GM19193 (cell line): ENCODE measurements around the gene PPDPF.

Experiments
- POLR2A ChIP-seq: IDR thresholded peaks from 4 replicates; pipeline ENCODE4 v1.6.1; 2011; ENCODE audit not compliant: insufficient read depth, insufficient read length; ENCODE audit errors: extremely low read depth

The PPDPF gene

DNA sequence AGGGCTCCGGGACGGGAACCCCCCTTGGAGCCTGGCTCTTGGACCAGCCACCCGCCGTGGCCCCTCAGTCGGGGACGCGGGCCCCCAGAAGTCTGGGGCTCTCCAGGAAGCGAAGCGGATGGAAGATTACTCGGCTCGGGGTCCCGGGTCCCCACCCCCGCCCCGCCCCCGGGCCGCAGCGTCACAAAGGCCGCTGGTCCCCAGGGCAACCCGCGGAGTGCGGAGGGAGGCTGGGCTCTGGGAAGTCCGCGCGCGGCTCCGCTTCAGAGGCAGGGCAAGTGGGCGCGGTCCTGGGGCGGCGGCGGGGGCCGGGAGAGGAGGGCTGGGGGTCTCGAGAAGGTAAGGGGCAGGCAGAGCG is 33.3 kb downstream of the PPDPF start, which contains the start of gene FNDC11:
Gene FNDC11, plus strand, starts transcription at position 227 of the 358 bp plus-strand sequence. CDS start 1,505 bp downstream, outside the sequence.
- TF ChIP-seq POLR2A = no peak

DNA sequence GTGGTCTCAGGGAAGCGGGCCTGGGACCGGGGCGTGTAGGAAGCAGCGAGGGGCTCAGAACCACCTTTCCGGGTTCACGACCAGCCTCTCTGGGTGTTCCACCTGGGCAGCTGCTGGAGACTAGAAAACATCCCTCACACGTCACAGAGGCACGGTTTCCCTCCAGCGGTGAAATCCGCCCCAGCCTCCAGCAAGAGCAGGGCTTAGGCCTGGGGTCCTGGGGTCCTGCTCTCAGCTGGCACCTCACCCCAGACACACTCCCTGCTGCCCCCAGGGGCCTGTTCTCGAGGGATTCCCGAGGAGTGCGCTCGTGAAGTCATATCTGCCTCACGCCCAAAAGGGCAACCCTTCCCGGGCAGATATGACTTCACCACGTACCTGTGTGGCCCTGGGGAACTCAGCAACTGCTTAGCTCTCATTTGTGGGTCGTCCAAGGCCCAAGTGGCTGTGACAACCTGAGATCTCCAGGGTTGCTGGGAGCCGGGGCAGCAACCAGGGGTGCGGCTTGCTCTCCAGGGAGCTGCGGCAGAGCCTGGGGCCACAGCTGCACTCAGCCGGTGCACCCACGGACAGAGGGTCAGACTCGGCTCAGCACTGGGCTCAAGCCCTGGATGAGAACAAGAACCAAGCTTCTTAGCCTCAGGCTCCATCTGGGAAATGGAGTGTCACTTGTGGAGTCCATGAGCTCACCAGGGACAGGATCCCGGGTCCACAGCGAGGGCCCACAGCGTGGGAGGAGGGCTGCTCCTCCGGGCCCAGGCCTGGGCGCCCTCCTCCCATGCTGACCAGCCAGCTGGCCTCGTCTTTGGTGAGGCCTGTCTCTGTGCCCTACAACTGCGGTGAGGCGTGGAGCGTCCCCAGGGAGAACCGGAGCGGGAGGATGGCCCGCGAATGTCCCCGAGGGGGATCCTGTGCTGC is 34.1 kb downstream of the PPDPF start:
- TF ChIP-seq POLR2A = no peak

DNA sequence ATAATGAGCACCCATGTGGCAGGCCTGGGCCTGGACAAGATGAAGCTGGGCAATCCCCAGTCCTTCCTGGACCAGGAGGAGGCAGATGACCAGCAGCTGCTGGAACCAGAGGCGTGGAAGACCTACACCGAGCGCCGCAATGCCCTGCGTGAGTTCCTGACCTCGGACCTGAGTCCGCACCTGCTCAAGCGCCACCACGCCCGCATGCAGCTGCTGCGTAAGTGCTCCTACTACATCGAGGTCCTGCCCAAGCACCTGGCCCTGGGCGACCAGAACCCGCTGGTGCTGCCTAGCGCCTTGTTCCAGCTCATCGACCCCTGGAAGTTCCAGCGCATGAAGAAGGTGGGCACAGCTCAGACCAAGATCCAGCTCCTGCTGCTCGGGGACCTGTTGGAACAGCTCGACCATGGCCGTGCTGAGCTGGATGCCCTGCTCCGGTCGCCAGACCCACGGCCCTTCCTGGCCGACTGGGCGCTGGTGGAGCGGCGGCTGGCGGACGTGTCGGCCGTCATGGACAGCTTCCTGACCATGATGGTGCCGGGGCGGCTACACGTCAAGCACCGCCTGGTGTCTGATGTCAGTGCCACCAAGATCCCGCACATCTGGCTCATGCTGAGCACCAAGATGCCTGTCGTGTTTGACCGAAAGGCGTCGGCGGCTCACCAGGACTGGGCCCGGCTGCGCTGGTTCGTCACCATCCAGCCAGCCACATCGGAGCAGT is 35.3 kb downstream of the PPDPF start:
- TF ChIP-seq POLR2A = no peak

DNA sequence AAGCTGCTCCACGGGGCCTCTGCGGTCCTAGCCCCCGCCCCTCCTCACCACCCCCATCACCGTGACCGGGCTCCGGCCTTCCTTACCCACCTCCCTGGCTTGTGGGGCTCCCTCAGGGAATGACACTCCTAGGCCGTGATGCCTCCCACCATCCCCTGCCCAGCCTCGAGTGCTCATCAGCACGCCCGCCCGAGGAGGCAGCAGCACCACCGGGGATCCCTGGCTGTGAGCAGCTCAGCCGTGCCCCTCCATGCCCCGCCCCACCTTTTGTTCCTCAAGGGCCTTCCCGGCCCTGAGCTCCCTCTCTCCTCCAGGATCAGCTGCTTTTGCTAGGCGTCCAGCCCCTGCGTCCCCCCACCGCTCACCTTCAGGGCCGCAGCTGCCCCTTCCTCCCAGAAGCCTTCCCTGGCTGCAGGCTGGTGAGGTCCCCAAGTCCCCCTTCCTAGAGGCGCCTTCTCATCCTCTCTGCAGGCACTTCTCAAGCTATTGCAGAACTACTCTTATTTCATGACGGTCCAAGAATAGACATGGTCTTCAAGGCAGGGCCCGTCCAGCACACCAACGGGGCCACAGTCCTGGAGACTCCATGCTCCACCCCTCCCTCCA is 36.4 kb downstream of the PPDPF start:
- TF ChIP-seq POLR2A = no peak

DNA sequence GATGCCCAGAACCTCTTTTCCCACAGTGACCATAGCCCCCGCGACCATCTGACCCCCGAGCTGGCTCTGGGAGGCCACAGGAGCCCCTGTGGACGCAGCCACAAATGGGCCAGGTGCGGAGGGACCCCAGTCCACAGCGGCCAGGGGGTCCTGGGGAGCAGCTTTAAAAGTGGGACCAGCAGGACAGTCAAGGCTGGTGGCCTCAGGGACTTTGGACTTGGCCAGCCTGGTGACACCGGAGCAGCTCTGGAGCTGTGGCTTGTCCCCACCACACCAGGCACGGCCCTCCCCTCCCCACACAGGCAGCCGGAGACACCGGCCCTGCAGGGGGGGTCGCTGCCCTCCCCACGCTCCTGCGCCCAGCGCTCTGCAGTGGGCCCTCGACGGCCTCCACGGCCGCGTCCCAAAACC is 36.9 kb downstream of the PPDPF start:
- TF ChIP-seq POLR2A = no peak

DNA sequence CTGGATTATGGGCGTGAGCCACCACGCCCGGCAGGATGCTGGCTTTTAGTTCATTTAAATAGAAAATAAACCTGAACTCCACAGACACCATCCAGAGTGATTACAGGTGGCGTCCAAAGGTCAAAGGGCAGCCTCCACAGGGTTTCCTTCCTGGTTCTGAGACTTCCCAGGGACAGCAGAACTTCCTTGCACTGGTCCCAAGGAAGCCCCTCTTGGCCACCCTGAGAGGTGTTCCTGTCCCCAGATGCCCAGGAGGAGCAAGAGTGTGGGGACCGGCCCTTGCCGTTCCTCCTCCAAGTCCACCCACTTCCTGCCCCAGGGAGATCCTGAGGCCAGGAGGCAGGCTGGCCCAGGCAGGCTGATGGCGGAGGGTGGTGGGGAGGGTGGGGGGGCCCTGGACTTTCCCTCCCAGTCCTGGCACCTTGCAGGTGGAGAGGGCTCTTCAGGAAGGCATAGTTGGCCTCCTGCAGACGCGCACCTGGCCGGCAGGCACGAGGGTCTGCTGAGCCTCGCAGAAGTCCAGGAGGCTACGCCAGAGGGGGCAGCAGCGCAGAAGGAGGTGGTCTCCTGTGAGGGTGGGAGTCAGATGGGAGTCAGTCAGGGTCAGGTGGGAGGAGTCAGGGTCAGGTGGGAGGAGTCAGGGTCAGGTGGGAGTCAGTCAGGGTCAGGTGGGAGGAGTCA is 38.4 kb downstream of the PPDPF start:
- TF ChIP-seq POLR2A = no peak

DNA sequence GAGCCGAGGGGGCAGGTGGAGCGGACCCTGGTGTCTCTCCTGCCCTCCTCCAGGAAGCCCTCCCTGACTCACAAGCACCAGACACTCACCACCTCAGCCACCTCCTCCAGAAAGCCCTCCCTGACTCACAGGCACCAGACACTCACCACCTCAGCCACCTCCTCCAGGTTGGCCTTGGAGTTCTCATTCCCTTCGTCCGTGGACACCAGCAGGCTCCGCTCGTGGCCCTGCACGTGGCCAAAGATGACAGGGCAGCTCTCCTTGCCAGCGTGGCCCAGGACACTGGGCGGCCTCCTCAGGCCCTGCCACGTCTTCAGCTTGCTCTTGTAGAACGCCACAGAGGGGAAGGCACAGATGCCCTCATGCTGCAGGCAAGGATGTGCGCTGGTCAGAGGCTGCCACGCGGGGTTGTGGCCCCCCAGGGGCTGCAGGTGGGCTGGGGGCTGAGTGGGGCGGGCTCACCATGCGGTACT is 39.8 kb downstream of the PPDPF start:
- no peak for TF ChIP-seq POLR2A

DNA sequence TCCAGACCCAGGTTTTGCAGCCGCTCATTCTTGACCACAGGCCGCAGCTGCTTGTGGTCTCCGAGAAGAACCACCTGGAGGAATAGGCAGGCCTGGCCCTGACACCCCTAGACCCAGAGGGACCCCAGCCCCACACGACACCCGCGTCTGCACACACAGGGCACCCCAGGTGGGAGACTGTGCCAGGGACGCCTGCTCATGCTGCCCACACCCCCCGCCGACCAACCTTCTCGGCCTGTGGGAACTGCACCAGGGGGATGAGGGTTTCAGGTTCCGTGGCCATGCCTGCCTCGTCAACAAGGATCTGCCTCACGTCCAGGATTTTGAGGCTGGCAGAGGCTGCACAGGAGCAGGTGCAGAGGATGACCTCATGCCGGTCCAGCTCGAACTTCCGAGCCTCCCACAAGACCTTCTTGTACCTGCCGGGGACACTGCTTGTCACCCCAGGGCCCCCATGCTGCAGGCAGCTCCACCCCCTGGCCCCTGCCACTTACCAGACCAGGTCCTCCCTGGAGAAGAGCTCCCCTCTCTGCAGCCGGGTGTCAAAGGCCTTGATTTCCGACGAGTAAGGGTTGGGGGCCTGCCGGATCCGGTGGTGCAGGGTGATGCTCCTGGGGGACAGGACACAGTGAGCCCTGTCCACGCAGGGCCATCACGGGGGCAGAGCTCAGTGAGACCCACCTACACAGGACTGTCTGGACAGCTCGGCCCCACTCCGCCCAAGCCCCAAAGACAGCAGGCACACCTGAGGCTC is 40.5 kb downstream of the PPDPF start:
- TF ChIP-seq POLR2A = no peak

DNA sequence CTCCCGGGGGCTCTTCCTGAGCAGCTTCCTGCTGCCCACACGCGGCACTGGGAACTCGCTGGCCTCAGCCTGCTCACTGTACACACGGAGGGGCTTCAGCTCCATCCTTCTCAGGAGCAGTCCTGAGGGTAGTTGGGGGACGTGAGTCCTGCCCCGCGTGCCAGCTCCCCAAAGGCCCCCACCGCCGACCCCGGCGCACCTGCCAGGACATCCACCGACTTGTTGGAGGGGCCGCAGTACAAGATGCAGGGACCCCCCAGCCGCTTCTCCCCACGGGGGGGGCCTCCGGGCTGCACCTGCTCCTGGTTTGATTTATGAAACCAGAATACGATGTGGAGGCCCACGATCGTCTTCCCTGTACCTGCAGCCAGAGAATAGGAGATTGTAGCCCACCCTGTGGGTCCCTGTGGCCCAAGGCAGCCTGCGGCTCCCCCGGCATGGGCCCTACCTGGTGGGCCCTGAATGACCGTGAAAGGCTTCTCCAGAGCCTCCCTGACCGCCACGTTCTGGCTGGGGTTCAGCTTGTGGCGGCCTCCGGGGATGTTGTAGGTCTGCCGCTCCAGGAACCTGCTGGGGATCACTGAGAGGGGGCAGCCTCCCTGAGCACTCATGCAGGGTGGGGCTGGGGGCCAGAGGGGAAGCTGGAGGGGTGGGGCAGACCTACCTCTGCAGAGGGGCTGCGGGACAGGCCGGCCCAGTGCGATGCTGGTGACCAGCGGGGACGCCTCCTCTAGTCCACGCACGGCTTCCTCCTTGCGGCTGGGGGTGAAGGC is 41.2 kb downstream of the PPDPF start:
- TF ChIP-seq POLR2A = no peak

DNA sequence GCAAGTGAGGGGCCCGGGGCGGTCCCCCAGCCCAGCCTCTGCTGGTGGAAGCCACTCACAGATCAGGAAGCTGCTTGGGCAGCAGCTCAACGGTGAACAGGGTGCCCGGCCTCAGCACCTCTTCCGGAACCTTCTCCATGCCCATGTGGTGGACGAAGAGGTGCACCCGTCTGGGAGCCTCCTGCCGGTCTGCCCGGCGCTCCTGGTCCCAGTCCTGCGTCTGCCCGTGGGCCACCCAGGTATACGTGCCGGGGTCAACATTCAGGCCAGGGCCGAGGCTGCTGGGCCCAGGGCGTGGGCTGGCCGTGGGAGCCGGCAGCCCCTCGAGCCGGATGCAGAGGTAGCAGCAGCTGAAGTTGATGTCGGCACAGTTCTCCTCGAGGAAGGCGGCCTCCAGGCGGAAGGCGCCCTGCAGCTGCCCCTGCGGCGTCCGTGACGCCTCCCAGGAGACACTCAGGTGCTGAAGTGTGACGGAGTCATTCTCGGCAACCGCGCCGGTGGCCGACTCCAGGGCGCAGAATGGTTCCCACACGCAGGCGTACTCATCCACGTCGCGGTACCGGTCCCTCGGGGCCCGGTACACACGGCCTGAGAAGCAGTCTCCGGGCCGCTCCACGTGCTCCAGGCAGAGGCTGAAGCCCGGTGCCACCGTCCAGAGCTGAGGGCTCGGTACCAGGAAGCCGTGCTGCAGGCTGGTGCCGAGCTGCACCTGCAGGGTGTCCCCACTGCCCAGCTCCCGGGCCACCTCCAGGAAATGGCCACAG is 42.1 kb downstream of the PPDPF start:
- no peak for TF ChIP-seq POLR2A

DNA sequence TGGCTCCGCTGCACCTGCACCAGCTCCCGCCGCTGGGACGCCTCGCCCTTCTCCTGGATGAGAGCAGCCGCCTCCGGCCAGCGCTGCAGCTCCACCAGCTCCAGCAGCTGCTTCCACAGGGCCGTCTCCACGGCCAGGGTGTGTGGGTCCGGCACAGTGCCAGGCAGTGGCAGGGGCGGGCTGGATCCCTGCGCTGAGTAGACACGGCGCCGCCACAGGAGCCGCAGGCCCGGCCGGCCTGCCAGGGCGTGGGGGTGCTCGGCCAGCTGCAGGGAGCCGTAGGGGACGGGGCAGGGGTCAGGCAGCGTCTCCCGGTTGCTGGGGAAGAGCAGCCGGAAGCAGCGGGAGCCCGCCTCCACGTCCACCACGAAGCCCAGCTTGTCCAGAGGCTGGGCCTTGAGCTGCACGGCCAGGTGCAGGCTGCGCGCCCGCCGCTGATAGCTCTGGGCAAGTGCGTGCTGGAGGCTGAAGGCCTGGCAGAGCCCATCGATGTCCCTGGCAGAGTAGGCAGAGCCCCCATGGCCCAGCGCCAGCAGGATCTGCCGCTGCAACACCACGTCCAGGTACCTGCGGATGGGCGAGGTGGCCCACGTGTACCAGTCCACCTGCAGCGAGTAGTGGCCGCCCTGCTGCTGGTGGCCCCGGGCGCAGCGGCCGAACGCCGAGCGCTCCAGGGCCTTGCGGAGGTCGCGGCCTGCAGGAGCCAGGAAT is 42.8 kb downstream of the PPDPF start:
- no peak for TF ChIP-seq POLR2A
